ENCODE data around the gene UBL5.

DNA sequence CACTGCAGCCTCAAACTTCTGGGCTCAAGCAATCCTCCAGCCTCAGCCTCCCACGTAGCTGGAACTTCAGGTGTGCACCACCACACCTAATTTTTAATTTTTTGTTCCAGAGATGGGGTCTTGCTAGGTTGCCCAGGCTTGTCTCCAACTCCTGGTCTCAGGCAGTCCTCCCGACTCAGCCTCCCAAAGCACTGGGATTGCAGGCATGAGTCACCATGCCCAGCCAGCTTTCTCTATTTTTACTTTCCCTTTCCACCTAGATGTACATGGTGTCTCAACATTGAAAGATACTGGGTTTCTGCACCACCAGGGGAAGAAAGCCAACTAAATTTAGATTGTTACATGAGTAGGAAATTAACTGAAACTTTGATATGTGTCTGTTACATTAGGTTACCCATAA, 45.4 kb upstream of the UBL5 start:
- TF ChIP-seq TAF1 (IDR thresholded peaks at IDR 0.05; ENCODE audit: low read depth) (no peak), EZH2 (IDR thresholded peaks at IDR 0.05; ENCODE audit: borderline replicate concordance, insufficient read depth, low read length, poor library complexity, severe bottlenecking) (no peak), RAD21 (conservative IDR thresholded peaks at IDR 0.05) (no peak), SMC3 (conservative IDR thresholded peaks at IDR 0.05; ENCODE audit: poor library complexity) (no peak), EP300 (conservative IDR thresholded peaks at IDR 0.05; ENCODE audit: poor library complexity, severe bottlenecking) (no peak), POLR2AphosphoS5 (IDR thresholded peaks at IDR 0.05) (no peak), MXI1 (conservative IDR thresholded peaks at IDR 0.05; ENCODE audit: poor library complexity, severe bottlenecking) (no peak)
- TF ChIP-seq, protein P1, sequence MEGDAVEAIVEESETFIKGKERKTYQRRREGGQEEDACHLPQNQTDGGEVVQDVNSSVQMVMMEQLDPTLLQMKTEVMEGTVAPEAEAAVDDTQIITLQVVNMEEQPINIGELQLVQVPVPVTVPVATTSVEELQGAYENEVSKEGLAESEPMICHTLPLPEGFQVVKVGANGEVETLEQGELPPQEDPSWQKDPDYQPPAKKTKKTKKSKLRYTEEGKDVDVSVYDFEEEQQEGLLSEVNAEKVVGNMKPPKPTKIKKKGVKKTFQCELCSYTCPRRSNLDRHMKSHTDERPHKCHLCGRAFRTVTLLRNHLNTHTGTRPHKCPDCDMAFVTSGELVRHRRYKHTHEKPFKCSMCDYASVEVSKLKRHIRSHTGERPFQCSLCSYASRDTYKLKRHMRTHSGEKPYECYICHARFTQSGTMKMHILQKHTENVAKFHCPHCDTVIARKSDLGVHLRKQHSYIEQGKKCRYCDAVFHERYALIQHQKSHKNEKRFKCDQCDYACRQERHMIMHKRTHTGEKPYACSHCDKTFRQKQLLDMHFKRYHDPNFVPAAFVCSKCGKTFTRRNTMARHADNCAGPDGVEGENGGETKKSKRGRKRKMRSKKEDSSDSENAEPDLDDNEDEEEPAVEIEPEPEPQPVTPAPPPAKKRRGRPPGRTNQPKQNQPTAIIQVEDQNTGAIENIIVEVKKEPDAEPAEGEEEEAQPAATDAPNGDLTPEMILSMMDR (IDR thresholded peaks at IDR 0.05; ENCODE audit: poor library complexity, severe bottlenecking), result no peak
- TF ChIP-seq, protein P2, sequence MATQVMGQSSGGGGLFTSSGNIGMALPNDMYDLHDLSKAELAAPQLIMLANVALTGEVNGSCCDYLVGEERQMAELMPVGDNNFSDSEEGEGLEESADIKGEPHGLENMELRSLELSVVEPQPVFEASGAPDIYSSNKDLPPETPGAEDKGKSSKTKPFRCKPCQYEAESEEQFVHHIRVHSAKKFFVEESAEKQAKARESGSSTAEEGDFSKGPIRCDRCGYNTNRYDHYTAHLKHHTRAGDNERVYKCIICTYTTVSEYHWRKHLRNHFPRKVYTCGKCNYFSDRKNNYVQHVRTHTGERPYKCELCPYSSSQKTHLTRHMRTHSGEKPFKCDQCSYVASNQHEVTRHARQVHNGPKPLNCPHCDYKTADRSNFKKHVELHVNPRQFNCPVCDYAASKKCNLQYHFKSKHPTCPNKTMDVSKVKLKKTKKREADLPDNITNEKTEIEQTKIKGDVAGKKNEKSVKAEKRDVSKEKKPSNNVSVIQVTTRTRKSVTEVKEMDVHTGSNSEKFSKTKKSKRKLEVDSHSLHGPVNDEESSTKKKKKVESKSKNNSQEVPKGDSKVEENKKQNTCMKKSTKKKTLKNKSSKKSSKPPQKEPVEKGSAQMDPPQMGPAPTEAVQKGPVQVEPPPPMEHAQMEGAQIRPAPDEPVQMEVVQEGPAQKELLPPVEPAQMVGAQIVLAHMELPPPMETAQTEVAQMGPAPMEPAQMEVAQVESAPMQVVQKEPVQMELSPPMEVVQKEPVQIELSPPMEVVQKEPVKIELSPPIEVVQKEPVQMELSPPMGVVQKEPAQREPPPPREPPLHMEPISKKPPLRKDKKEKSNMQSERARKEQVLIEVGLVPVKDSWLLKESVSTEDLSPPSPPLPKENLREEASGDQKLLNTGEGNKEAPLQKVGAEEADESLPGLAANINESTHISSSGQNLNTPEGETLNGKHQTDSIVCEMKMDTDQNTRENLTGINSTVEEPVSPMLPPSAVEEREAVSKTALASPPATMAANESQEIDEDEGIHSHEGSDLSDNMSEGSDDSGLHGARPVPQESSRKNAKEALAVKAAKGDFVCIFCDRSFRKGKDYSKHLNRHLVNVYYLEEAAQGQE (IDR thresholded peaks at IDR 0.05; ENCODE audit: borderline replicate concordance), result no peak
